HG03108 (cell line): ENCODE results near the gene RASGRF1.

ENCODE experiments used
- ATAC-seq: cut with Tn5 transposase; IDR thresholded peaks from one replicate; pipeline ENCODE4 v1.9.1; 2021; ENCODE audit warnings: moderate library complexity; ENCODE audit not compliant: unreplicated experiment

RASGRF1 gene

GRCh38 chr15:78960308-78960707, 130.3 kb downstream of the RASGRF1 start:
- ATAC-seq = no peak

GRCh38 chr15:78959360-78959759, 131.2 kb downstream of the RASGRF1 start:
- ATAC-seq = no peak

- ATAC-seq = no peak
These were observed 133.0 kb downstream of the RASGRF1 start for GRCh38 chr15:78957416-78958093.

- no peak for ATAC-seq
These were observed 133.6 kb downstream of the RASGRF1 start for GRCh38 chr15:78956937-78957336.

GRCh38 chr15:78955355-78955754, 135.2 kb downstream of the RASGRF1 start:
- no peak for ATAC-seq

- no peak for ATAC-seq
These were observed 138.7 kb downstream of the RASGRF1 start for GRCh38 chr15:78951841-78952238.

GRCh38 chr15:78950902-78951840, 139.4 kb downstream of the RASGRF1 start:
- ATAC-seq = no peak

- ATAC-seq = no peak
These were observed 140.2 kb downstream of the RASGRF1 start for GRCh38 chr15:78950343-78950742.

- ATAC-seq = no peak
These were observed 141.1 kb downstream of the RASGRF1 start for GRCh38 chr15:78949461-78949860.

- ATAC-seq = no peak
These were observed 143.1 kb downstream of the RASGRF1 start for GRCh38 chr15:78947506-78947905.

GRCh38 chr15:78946493-78946892, 144.1 kb downstream of the RASGRF1 start:
- ATAC-seq = no peak

- peak; percentile 58 for ATAC-seq
These were observed 145.7 kb downstream of the RASGRF1 start, which contains the start of gene CTSH for GRCh38 chr15:78944669-78945407. CTSH (minus strand) TSS chr15:78945046; CDS start chr15:78944981, 65 bp downstream.

GRCh38 chr15:78944202-78944625, 146.4 kb downstream of the RASGRF1 start:
- ATAC-seq = peak; percentile 14

- ATAC-seq = no peak
These were observed 146.9 kb downstream of the RASGRF1 start for GRCh38 chr15:78943692-78944091.

- no peak for ATAC-seq
These were observed 147.8 kb downstream of the RASGRF1 start for GRCh38 chr15:78942741-78943140.

GRCh38 chr15:78938658-78939488, 151.7 kb downstream of the RASGRF1 start:
- ATAC-seq = peak; percentile 60

GRCh38 chr15:78937132-78937739, 153.3 kb downstream of the RASGRF1 start:
- no peak for ATAC-seq

GRCh38 chr15:78934655-78935023, 155.9 kb downstream of the RASGRF1 start:
- no peak for ATAC-seq

- no peak for ATAC-seq
These were observed 156.5 kb downstream of the RASGRF1 start for GRCh38 chr15:78933823-78934654.
